Body of pancreas (tissue), 4 donors: ENCODE data around the gene FIG4.

Source experiments
- CTCF ChIP-seq, 7 experiments: fragments of 450-650 bp in 4 of 7; fragments of 200-600 bp in 3 of 7; sonication (generic) in 3 of 7; IDR thresholded peaks; one replicate each; pipeline ENCODE4 v1.5.1; 2016 to 2019; ENCODE audit warnings: antibody characterized with exemption in 7 of 7
- POLR2A ChIP-seq, 3 donors: fragments of 450-650 bp; IDR thresholded peaks; one replicate each; pipeline ENCODE4 v1.6.1; 2016; ENCODE audit warnings: antibody characterized with exemption in 3 of 3, mild to moderate bottlenecking in 2 of 3

- TF ChIP-seq CTCF (IDR thresholded peaks at IDR 0.05) (no peak), POLR2A (IDR thresholded peaks at IDR 0.05) (no peak)
Observed at GRCh38 chr6:109865968-109866367, 174.9 kb downstream of the FIG4 start.
